Stimulated activated effector memory CD8-positive, alpha-beta T cell treated with anti-CD3 and anti-CD28 coated beads, Interleukin-12 subunit alpha, Interleukin-12 subunit beta, amount 100 ng/mL, for 72 hours (primary cell): ENCODE results near the gene AMELX.

Experiments used
- ATAC-seq: fragments of 150-1000 bp; cut with Tn5 transposase; 2 replicates; pipeline ENCODE4 v1.10.0; 2021
- DNase-seq, 2 donors: peaks; one replicate each; pipeline ENCODE4 v3.0.0; 2021 to 2022; ENCODE audit warnings: low spot score in 2 of 2
- H3K27ac Mint-ChIP-seq: one replicate; pipeline ENCODE4 v1.8.0; 2022; ENCODE audit warnings: mild to moderate bottlenecking, mixed read lengths
- H3K36me3 Mint-ChIP-seq: one replicate; pipeline ENCODE4 v1.8.0; 2022; ENCODE audit warnings: mild to moderate bottlenecking, mixed read lengths
- H3K4me1 Mint-ChIP-seq: one replicate; pipeline ENCODE4 v1.8.0; 2022; ENCODE audit warnings: mixed read lengths
- H3K4me3 Mint-ChIP-seq: one replicate; pipeline ENCODE4 v1.8.0; 2022; ENCODE audit warnings: mild to moderate bottlenecking, mixed read lengths
- H3K9me3 Mint-ChIP-seq: one replicate; pipeline ENCODE4 v1.8.0; 2022; ENCODE audit warnings: mixed read lengths

The AMELX gene

DNA sequence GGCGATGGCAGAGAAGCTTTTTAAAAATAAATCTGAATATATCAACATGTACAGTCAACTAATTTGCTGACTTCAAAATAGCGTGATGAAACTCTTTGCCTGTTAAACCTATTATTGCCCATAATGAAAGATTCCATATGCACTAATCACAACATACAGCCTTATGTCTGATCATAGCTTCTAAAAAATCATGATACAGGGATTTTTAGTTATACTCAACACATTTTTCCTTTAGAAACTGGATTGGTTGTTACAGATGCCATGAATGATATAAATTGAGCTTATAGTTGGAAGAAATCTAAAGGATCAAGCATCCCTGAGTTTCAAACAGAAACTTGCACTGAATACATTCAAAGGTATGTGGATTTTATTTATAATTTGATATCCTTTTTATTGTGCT lies at the start of gene AMELX:
TSS of gene AMELX (plus strand) at position 301 of the 400 bp plus-strand sequence. CDS start 1,376 bp downstream, outside the sequence.
- DNase-seq = no peak
- Mint-ChIP-seq H3K4me1 (no peaks in the 10 kb centered on the region), H3K27ac (no peak within 1 kb of the TSS), H3K36me3 (no peaks in the 10 kb centered on the region), H3K4me3 (no peak within 1 kb of the TSS), H3K9me3 (no peaks in the 10 kb centered on the region)
- no peak for ATAC-seq

DNA sequence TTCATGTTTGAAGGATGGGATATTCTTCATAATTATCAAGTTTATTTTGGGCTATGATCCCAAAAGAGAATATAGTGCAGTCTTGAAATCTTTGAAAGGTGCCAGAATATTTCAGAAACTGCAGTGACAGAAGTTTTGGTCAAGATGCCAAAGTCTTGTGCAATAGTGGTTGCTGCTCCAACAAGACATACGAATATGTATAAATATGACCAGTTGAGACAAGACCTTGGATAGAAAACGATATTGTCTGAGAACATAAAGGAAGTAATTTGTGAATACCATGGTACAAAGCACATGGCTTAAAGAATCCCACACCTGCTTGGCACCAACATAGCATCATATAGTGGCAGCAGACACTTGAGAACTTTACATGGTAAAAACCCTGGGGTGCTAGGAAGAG lies 48.6 kb upstream of the AMELX start:
- no peaks in the 10 kb centered on the region for H3K36me3 Mint-ChIP-seq
- no peak for DNase-seq
- H3K4me1 Mint-ChIP-seq = no peaks in the 10 kb centered on the region
- H3K27ac Mint-ChIP-seq = no peak overlapping the region
- no peaks in the 10 kb centered on the region for H3K9me3 Mint-ChIP-seq
- no peak overlapping the region for H3K4me3 Mint-ChIP-seq
- ATAC-seq = no peak

DNA sequence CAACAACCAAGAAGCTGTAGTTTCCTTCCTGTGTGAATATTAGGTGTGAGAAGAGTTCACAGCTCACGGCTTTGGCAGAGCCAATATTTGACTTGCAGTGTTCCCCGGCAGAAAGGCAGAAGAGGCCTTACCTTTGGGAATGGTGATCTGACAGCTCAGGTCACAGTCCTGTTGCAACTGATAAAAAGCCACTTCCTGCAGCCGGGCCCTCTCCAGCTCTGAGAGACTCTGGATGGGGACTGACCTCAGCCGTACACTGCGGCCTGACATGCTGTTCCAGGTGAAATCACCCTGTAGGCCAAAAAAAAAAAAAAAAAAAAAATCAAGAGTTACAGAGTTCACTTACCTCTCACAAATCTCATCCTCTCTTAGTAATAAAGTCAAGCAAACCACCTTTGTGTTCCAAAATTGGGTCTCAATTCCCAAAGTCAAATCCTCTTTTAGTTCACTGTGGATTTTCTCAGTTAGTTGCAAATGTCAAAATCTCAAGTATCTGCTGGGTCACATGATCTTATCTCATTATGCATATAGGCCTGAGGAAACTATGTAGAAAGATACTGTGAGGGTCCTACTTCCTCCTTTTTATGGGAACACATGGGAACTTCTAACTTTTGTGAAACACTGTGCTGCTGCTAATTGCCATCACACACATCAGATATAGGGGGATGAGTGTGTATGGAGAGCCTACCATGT lies 38.6 kb upstream of the AMELX start:
- ATAC-seq (no peak), DNase-seq (no peak)
- H3K27ac Mint-ChIP-seq = no peak overlapping the region
- H3K36me3 Mint-ChIP-seq = no peaks in the 10 kb centered on the region
- no peaks in the 10 kb centered on the region for H3K4me1 Mint-ChIP-seq
- H3K4me3 Mint-ChIP-seq = no peak overlapping the region
- peaks cover 6% of the 10 kb centered on the region for H3K9me3 Mint-ChIP-seq

DNA sequence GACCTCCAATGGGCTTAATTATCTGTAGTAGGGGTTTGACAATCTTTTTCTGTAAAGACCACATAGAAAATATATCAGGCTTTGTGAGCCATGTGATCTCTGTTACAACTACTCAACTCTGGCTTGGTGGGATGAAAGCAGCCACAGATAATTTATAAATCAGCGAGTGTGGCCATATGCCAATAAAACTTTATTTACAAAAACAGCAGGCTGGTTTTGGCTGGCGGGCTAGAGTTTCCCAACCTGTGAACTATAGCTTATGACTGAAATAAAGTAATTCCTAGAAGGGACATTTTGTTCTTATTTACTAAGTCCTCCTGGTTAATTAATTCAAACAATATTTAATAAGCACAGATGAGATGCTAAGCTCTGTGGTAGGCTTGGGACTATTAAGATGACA lies 35.9 kb upstream of the AMELX start:
- no peaks in the 10 kb centered on the region for H3K36me3 Mint-ChIP-seq
- no peak for ATAC-seq
- no peak overlapping the region for H3K27ac Mint-ChIP-seq
- no peak overlapping the region for H3K4me3 Mint-ChIP-seq
- H3K9me3 Mint-ChIP-seq = peaks cover 4% of the 10 kb centered on the region
- no peak for DNase-seq
- no peaks in the 10 kb centered on the region for H3K4me1 Mint-ChIP-seq

DNA sequence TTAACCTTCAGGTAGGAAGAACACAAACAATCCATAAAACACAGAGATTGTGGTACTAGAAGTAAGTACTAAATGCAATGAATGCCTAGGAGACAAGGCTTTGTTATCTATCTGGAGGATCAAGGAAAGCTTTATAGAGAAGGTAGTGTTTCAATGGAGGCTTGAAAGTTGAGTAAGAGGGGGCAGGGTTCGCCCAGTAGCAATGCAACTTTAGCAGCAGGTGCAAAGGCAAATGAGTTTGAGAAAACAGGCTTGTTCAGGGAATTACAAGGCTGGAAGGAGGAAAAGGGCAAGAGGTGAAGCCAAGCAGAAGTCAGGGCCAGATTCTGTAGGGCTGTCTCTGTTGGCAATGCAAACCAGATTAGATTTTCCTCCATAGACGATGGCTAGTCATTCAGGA lies 35.5 kb upstream of the AMELX start:
- Mint-ChIP-seq H3K36me3 (no peaks in the 10 kb centered on the region), H3K27ac (no peak overlapping the region), H3K4me3 (no peak overlapping the region), H3K9me3 (peaks cover 4% of the 10 kb centered on the region), H3K4me1 (no peaks in the 10 kb centered on the region)
- no peak for DNase-seq
- no peak for ATAC-seq

DNA sequence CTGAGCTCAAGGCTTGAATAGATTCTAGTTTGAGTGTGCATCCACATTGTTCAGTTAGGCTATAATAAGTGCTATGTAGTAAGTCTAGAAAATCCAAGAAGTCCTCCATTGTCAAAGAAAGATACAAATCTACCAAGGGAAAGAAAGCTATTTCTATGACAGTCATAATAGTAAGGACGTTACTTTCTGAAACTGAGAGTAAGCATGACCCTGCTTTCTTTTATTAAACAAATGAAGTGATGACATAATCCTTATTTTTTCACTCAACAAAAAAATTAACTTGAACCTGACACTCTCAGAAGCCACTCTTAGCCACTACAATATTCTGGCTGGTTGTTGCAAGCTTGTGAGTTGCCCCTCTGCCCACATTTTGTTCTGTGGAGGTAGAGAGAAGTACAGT lies 33.8 kb upstream of the AMELX start:
- Mint-ChIP-seq H3K9me3 (peaks cover 4% of the 10 kb centered on the region), H3K27ac (no peak overlapping the region), H3K36me3 (no peaks in the 10 kb centered on the region), H3K4me3 (no peak overlapping the region), H3K4me1 (no peaks in the 10 kb centered on the region)
- ATAC-seq (no peak), DNase-seq (no peak)

DNA sequence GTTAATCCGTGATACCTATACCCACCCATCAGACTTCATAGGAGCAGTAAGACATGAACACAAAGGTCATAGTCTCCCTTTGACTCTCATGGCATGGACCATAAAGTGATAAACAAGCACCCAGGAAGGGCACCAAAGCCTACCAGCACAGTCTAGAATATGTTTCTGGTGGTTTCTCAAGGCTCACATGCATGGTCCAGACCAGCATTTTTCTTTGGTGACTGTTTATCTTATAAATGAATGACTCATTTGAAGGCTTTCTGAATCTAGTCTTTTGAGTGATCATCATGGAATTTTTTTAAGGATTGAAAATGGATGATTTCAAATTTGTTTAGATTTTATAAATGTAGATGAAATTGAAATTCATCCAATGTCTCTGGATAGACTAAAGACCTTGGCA lies 32.0 kb upstream of the AMELX start:
- Mint-ChIP-seq H3K9me3 (peaks cover 4% of the 10 kb centered on the region), H3K36me3 (no peaks in the 10 kb centered on the region), H3K4me3 (no peak overlapping the region), H3K27ac (no peak overlapping the region), H3K4me1 (no peaks in the 10 kb centered on the region)
- DNase-seq = no peak
- ATAC-seq = no peak

DNA sequence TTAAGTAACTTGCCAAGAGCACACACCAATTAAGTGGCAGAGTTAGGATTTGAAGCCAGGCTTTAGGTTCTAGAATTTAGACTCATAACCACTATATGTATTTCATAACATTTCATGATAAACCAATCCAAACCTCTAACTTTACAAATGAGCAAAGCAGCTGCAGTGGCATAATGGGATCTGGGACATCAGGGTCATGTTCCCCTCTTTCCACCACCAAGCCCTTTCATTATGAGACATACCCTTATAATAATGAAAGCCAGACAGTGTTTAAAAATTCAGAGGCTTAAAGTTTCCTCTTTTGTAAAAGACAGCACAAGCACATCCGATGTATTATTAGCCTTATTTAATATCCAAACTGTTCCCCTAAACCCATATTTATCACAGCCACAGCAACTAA lies 28.3 kb upstream of the AMELX start:
- no peaks in the 10 kb centered on the region for H3K4me1 Mint-ChIP-seq
- DNase-seq = no peak
- no peak overlapping the region for H3K27ac Mint-ChIP-seq
- H3K4me3 Mint-ChIP-seq = no peak overlapping the region
- no peak for ATAC-seq
- H3K36me3 Mint-ChIP-seq = no peaks in the 10 kb centered on the region
- H3K9me3 Mint-ChIP-seq = no peaks in the 10 kb centered on the region

DNA sequence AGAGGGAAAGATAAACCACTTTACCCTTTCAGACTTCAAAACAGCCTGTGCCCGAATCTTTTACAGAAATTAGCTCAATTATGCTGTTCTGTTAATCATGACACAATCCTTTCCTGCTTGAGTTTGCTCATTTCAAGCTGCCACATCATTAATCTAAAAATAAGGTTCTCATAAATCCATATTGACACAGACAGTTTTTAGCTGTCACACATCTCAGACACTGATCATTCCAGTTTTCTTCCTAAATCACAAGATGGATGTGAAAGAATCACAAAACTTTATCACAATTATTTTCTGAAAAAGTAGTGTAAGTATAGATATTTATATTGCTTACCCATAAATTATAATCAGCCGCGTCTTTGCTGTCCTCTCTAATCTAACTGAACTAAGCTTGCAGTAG lies 27.9 kb upstream of the AMELX start:
- Mint-ChIP-seq H3K9me3 (no peaks in the 10 kb centered on the region), H3K4me1 (no peaks in the 10 kb centered on the region), H3K4me3 (no peak overlapping the region), H3K36me3 (no peaks in the 10 kb centered on the region), H3K27ac (no peak overlapping the region)
- no peak for DNase-seq
- no peak for ATAC-seq

DNA sequence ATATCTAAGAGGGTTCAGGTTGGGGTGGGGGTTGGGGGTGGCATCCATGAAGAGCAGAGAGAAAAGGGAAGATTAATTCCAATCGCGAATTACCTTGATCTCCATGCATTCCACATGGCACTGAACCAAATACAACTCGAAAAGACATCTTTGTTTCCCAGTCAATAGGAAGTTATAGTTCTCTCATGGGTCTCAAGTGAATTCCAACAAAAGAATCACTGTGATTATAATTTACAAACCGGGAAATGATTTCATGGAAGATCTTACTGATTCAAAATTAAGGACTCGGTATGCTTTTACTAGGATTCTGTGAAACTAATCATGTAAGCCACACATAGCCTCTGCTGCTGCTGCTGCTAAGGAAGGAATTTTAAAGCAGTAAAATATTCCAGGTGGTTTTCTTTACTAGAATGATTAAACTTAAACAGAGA lies 26.6 kb upstream of the AMELX start:
- DNase-seq (no peak), ATAC-seq (no peak)
- no peaks in the 10 kb centered on the region for H3K9me3 Mint-ChIP-seq
- H3K4me1 Mint-ChIP-seq = no peaks in the 10 kb centered on the region
- H3K4me3 Mint-ChIP-seq = no peak overlapping the region
- H3K36me3 Mint-ChIP-seq = no peaks in the 10 kb centered on the region
- no peak overlapping the region for H3K27ac Mint-ChIP-seq

DNA sequence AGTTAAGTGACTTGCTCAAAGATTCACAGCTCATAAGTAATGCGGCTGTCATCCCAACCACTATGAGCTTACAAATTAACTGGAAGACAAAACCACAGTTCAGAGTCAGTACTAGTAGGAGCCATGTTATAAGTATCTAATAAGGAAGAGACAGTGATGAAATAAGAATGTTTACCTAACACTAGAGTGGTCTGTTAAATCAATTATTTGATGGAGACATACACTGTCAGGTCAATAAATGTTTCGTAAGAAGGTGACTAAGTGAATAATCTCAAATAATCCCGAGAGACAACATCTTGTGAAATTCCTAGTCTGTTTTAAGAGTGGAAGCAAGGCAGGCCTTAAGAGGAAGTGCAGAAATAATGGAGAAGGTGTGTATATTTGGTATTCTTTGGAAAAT lies 25.8 kb upstream of the AMELX start:
- Mint-ChIP-seq H3K4me3 (no peak overlapping the region), H3K27ac (no peak overlapping the region), H3K9me3 (no peaks in the 10 kb centered on the region), H3K36me3 (no peaks in the 10 kb centered on the region), H3K4me1 (no peaks in the 10 kb centered on the region)
- no peak for DNase-seq
- ATAC-seq = no peak

DNA sequence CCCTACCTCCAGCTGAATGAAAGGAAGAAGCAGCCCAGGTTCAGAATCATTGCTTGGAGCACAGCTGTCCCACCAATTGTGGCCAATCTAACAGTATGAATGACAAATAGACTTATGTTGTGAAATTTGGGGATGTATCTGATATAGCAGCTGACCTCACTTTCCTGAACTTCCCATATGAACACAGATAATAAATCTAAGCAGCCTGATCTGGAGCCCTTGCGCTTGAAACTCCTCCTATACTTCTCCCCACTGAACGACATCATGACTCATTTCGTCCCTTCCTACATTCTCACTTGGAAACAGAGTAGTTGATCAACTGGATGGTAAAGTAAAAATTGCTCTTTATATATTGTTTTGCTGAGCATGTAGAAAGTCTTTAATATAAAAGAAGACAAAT lies 24.2 kb upstream of the AMELX start:
- no peak for ATAC-seq
- Mint-ChIP-seq H3K4me1 (no peaks in the 10 kb centered on the region), H3K36me3 (no peaks in the 10 kb centered on the region), H3K9me3 (no peaks in the 10 kb centered on the region), H3K27ac (no peak overlapping the region), H3K4me3 (no peak overlapping the region)
- no peak for DNase-seq

DNA sequence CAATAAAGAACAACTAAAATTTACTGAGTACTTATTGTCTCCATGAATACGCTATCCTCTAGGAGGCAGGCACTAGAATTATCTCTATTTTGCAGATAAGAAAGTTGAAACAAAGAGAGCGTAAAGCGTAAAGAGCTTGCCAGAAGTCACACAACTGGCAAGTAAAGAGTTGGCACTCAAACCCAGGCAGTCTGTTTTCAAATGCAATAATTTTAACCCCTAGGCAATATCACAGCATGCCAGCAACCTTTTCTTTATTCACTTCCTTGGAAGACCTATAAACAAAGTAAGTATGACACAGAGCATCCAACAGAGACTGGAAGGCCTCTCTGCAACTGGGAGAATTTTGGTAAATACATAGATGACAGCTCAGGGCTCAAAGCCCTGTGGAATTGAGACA lies 23.2 kb upstream of the AMELX start:
- no peaks in the 10 kb centered on the region for H3K4me1 Mint-ChIP-seq
- H3K36me3 Mint-ChIP-seq = no peaks in the 10 kb centered on the region
- H3K4me3 Mint-ChIP-seq = no peak overlapping the region
- ATAC-seq (no peak), DNase-seq (no peak)
- no peaks in the 10 kb centered on the region for H3K9me3 Mint-ChIP-seq
- no peak overlapping the region for H3K27ac Mint-ChIP-seq

DNA sequence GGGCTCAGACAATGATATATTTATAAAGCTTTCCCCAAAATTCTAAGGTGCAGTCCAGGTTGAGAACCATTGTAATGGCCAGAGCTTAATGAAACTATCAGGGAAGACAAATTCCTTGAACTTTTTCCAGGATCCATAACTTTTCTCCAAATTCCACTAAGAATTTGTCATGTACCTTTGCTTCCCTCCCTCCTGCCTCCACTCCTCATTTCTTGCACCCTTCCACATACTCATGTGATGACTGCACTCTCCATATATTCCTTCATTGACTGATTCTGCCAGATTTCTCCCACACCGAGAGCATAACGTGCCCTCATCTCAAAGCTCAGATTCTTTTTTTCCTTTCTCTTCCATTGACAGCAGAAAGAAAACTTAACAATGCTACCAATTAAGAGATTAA lies 20.9 kb upstream of the AMELX start:
- H3K4me3 Mint-ChIP-seq = no peak overlapping the region

DNA sequence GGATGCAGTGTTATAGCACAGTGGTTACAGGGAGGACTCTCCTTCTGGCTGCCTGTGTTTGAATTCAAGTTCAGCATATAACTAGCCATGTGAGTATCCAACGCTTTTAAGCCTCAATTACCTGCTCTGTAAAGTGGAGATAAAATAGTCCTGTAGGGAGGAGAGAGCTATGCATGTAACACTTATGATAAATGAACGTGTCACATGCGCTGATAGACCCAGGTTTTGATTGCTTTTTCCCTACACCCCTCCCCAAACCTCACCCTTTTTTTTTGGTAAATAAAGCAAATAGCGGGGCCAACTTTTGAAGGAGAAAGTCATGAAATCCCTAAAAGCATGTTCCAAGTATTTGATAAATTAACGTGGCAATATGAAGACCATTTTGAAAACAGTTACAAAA lies 20.4 kb upstream of the AMELX start:
- Mint-ChIP-seq H3K27ac (no peak overlapping the region), H3K36me3 (no peaks in the 10 kb centered on the region), H3K4me1 (no peaks in the 10 kb centered on the region), H3K9me3 (no peaks in the 10 kb centered on the region), H3K4me3 (no peak overlapping the region)
- no peak for ATAC-seq
- no peak for DNase-seq

More for the DNA sequence above, 20.9 kb upstream of the AMELX start:
- Mint-ChIP-seq H3K36me3 (no peaks in the 10 kb centered on the region), H3K9me3 (no peaks in the 10 kb centered on the region), H3K27ac (no peak overlapping the region), H3K4me1 (no peaks in the 10 kb centered on the region)
- DNase-seq (no peak), ATAC-seq (no peak)

DNA sequence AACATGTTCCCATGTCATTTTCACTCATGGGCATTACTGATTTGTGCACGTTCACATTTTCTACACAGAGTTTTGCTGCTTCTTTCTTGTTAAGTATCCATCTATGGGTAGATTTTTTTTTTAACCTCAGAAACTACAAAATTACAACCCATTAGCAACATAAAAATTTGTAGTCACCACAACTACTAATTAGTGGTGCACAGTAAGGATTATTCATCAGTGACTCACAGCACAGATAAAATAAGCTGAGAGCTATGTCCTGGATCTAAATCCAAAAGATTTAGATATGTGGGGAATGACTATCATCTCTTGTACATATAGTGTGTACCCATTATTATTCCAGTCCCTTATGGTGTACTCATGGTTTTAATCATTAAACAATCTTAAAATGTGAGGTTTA lies 19.7 kb upstream of the AMELX start:
- Mint-ChIP-seq H3K9me3 (no peaks in the 10 kb centered on the region), H3K4me1 (no peaks in the 10 kb centered on the region), H3K36me3 (no peaks in the 10 kb centered on the region), H3K4me3 (no peak overlapping the region), H3K27ac (no peak overlapping the region)
- DNase-seq = no peak
- no peak for ATAC-seq

DNA sequence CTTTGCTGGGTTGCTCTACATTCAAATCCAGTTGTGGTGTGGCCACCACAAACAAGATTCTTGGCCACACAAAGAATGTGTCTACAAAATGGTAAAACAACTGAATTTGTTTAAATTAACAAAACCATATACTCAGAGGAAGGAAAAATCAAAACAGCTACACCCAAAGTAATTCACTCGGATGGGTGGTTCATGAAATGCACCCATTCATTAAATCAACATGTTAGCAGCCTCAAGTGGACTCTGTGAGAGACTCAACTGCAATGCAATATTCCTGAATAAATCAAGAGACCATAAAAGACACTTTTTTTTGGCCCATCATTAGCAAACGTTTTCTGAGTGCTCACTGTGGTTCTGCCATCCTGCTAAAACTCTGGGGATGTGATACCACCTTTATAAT lies 11.2 kb upstream of the AMELX start:
- no peaks in the 10 kb centered on the region for H3K4me1 Mint-ChIP-seq

More for the DNA sequence above, 11.2 kb upstream of the AMELX start:
- H3K36me3 Mint-ChIP-seq = no peaks in the 10 kb centered on the region
- ATAC-seq = no peak
- no peak overlapping the region for H3K4me3 Mint-ChIP-seq
- no peak for DNase-seq
- no peaks in the 10 kb centered on the region for H3K9me3 Mint-ChIP-seq
- H3K27ac Mint-ChIP-seq = no peak overlapping the region
